NCI-H2227 treated with DMSO at 0.1 percent for 48 hours (cell line): ENCODE results near the gene ARHGAP11B.
"Not testable (repeated sequence)": the region's sequence is repeated elsewhere in the genome, so short reads cannot be mapped to it uniquely, and the experiment has no call there.

Source experiments
- DNase-seq: peaks from one replicate; lab custom pipeline; 2025; lab: John Stamatoyannopoulos, UW

Gene ARHGAP11B

GRCh38 chr15:30625436-30626193 is at the start of gene ARHGAP11B:
TSS of gene ARHGAP11B (plus strand) at chr15:30626128.
- not testable (repeated sequence) for DNase-seq

GRCh38 chr15:30579394-30579970 is 46.4 kb upstream of the ARHGAP11B start:
- not testable (repeated sequence) for DNase-seq

GRCh38 chr15:30580716-30581115 is 45.2 kb upstream of the ARHGAP11B start:
- DNase-seq: not testable (repeated sequence)

- DNase-seq: not testable (repeated sequence)
Measured at GRCh38 chr15:30598953-30599352, 27.0 kb upstream of the ARHGAP11B start.

- DNase-seq: not testable (repeated sequence)
Measured at GRCh38 chr15:30603796-30604195, 22.1 kb upstream of the ARHGAP11B start, which contains the start of gene GOLGA8H. TSS of gene GOLGA8H (plus strand) at chr15:30604028. CDS start at chr15:30604126, 98 bp downstream.

- not testable (repeated sequence) for DNase-seq
Measured at GRCh38 chr15:30612271-30612670, 13.7 kb upstream of the ARHGAP11B start.

GRCh38 chr15:30621342-30621741 is 4.6 kb upstream of the ARHGAP11B start:
- not testable (repeated sequence) for DNase-seq

GRCh38 chr15:30626194-30626565 is 252 bp downstream of the ARHGAP11B start:
- DNase-seq: not testable (repeated sequence)

- not testable (repeated sequence) for DNase-seq
Measured at GRCh38 chr15:30626632-30627031, 704 bp downstream of the ARHGAP11B start.

- DNase-seq: no peak
Measured at GRCh38 chr15:30650012-30650929, 24.3 kb downstream of the ARHGAP11B start.

- DNase-seq: not testable (repeated sequence)
Measured at GRCh38 chr15:30661154-30661553, 35.2 kb downstream of the ARHGAP11B start.

GRCh38 chr15:30669621-30670020 is 43.7 kb downstream of the ARHGAP11B start:
- DNase-seq: not testable (repeated sequence)

GRCh38 chr15:30670056-30670455 is 44.1 kb downstream of the ARHGAP11B start:
- no peak for DNase-seq

GRCh38 chr15:30671309-30671708 is 45.4 kb downstream of the ARHGAP11B start:
- no peak for DNase-seq

- no peak for DNase-seq
Measured at GRCh38 chr15:30675126-30675525, 49.2 kb downstream of the ARHGAP11B start.

GRCh38 chr15:30675891-30676290 is 50.0 kb downstream of the ARHGAP11B start:
- DNase-seq: not testable (repeated sequence)

GRCh38 chr15:30680997-30681396 is 55.1 kb downstream of the ARHGAP11B start:
- not testable (repeated sequence) for DNase-seq

GRCh38 chr15:30685709-30686285 is 59.9 kb downstream of the ARHGAP11B start:
- not testable (repeated sequence) for DNase-seq

- DNase-seq: not testable (repeated sequence)
Measured at GRCh38 chr15:30686651-30687050, 60.7 kb downstream of the ARHGAP11B start.
